D341Med (cell line): ENCODE measurements around the gene PTGDR.

ENCODE experiments used
- DNase-seq: peaks from one replicate; pipeline ENCODE4 v3.0.0; 2012; ENCODE audit warnings: low spot score

Gene PTGDR

GRCh38 chr14:52312931-52313355 is 45.4 kb downstream of the PTGDR start:
- DNase-seq, result no peak

GRCh38 chr14:52313462-52313861 is 46.0 kb downstream of the PTGDR start:
- no peak for DNase-seq

GRCh38 chr14:52313903-52314594 is 46.6 kb downstream of the PTGDR start, which contains the start of gene PTGER2:
TSS of gene PTGER2 (plus strand) at chr14:52314312. CDS start at chr14:52314549, 237 bp downstream.
- peak; percentile 85 for DNase-seq

- peak; percentile 61 for DNase-seq
These were observed 47.3 kb downstream of the PTGDR start for GRCh38 chr14:52314595-52315354.

- no peak for DNase-seq
These were observed 47.8 kb downstream of the PTGDR start for GRCh38 chr14:52315355-52315718.

- DNase-seq, result no peak
These were observed 50.6 kb downstream of the PTGDR start for GRCh38 chr14:52318062-52318461.

- no peak for DNase-seq
These were observed 51.5 kb downstream of the PTGDR start for GRCh38 chr14:52318826-52319645.

GRCh38 chr14:52319919-52320318 is 52.4 kb downstream of the PTGDR start:
- DNase-seq, result no peak

- no peak for DNase-seq
These were observed 57.6 kb downstream of the PTGDR start for GRCh38 chr14:52325126-52325525.

- DNase-seq, result no peak
These were observed 58.1 kb downstream of the PTGDR start for GRCh38 chr14:52325630-52326029.
